Smooth muscle cell (in vitro differentiated cells): ENCODE data around the gene SF3A2. TPM values are rescaled to one million over a fixed set of nuclear protein-coding genes. Genes with fewer than 3 reads are reported as not detected.

ENCODE experiments used
- DNase-seq: peaks from one replicate; lab custom pipeline; 2025; ENCODE audit not compliant: unreplicated experiment; lab: John Stamatoyannopoulos, UW
- H2AFZ ChIP-seq: fragments of 200-600 bp; sonication (generic); 2 replicates; pipeline ENCODE4 v1.6.0; 2016; ENCODE audit warnings: antibody characterized with exemption, low read depth, mild to moderate bottlenecking
- H3F3A ChIP-seq: fragments of 200-600 bp; sonication (generic); 2 replicates; pipeline ENCODE4 v1.6.0; 2017; ENCODE audit warnings: antibody characterized with exemption, low read depth
- H3K27ac ChIP-seq: fragments of 200-600 bp; sonication (generic); 2 replicates; pipeline ENCODE4 v1.5.1; 2016; ENCODE audit warnings: low read depth, mild to moderate bottlenecking
- H3K27me3 ChIP-seq: fragments of 200-600 bp; sonication (generic); 2 replicates; pipeline ENCODE4 v1.6.1; 2016; ENCODE audit warnings: low read depth, mild to moderate bottlenecking
- H3K36me3 ChIP-seq: fragments of 200-600 bp; sonication (generic); 2 replicates; pipeline ENCODE4 v1.5.1; 2016; ENCODE audit warnings: low read depth
- H3K4me1 ChIP-seq: fragments of 200-600 bp; sonication (generic); 2 replicates; pipeline ENCODE4 v1.5.1; 2016; ENCODE audit warnings: low read depth
- H3K4me2 ChIP-seq: fragments of 200-600 bp; sonication (generic); 2 replicates; pipeline ENCODE4 v1.6.0; 2016; ENCODE audit warnings: mild to moderate bottlenecking
- H3K4me3 ChIP-seq: fragments of 200-600 bp; sonication (generic); 2 replicates; pipeline ENCODE4 v1.5.1; 2016; ENCODE audit warnings: mild to moderate bottlenecking
- H3K79me2 ChIP-seq: fragments of 200-600 bp; sonication (generic); 2 replicates; pipeline ENCODE4 v1.6.0; 2016; ENCODE audit warnings: low read depth, mild to moderate bottlenecking
- H3K9ac ChIP-seq: fragments of 200-600 bp; sonication (generic); 2 replicates; pipeline ENCODE4 v1.6.0; 2016; ENCODE audit warnings: low read depth
- H3K9me3 ChIP-seq: fragments of 200-600 bp; sonication (generic); replicated peaks from 2 replicates; pipeline ENCODE4 v1.5.1; 2016; ENCODE audit warnings: low read depth
- H4K20me1 ChIP-seq: fragments of 200-600 bp; sonication (generic); 2 replicates; pipeline ENCODE4 v1.6.0; 2016; ENCODE audit warnings: low read depth
- WGBS: methylation state at CpG from one replicate; pipeline ENCODE4 v1.1.7; 2016; ENCODE audit warnings: low lambda C conversion rate; 5-methylcytosine and 5-hydroxymethylcytosine counted together
- polyA plus RNA-seq: library from polyadenylated mRNA; unstranded; fragments of >200 nt; fragmentation: Nextera tagmentation; extraction: Ambion mirVana; gene quantifications from 2 replicates; pipeline ENCODE4 v1.2.1, GENCODE V29; 2016
- total RNA-seq: library from RNA; depleted of rRNA; stranded (reverse); fragments of >200 nt; gene quantifications from 2 replicates; pipeline ENCODE4 v1.2.3, GENCODE V29; 2014
- TF ChIP-seq, protein P1 (sequence below): fragments of 200-600 bp; sonication (generic); IDR thresholded peaks from 2 replicates; pipeline ENCODE4 v1.5.1; 2017; ENCODE audit warnings: borderline replicate concordance, mild to moderate bottlenecking, antibody characterized with exemption; ENCODE audit not compliant: insufficient read depth, poor library complexity, severe bottlenecking

SF3A2 gene
- total and polyA plus RNA-seq, 2 experiments from 2014 or later = 28.5 to 63.0 TPM

DNA sequence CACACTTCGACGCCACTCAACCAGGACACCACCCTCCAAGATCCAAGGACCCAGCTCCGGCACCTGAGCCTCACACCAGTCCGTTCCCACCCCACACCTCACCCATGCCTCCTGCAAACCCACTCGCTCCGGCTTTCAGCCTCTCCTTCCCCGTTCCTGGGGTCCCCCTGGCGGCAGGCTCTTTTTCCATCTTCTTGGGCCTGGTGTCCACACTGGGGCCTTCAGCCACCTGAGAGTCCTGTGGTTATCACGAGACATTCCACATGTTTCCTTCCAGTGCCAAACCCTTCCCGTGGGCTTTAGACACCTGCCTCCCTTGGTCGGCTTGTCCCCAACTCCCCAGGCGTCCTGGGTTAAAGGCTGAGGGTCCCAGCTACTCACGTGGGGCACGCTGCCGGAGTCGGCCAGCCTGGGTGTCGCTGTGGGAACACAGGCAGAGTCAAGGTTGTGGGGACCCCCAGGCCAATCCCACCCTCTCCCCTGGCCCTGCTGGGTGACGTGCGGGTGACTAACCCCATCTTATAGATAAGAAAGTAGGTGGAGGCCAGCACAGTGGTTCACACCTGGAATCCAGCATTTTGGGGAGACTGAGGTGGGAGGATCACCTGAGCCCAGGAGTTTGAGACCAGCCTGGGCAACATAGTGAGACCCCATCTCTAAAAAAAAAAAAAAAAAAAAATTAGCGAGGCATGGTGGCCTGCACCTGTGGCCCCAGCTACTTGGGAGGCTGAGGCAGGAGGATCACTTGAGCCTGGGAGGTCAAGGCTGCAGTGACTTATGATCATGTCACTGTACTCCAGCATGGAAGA lies 17.6 kb downstream of the SF3A2 start:
- H3F3A ChIP-seq = no peaks in the 10 kb centered on the region
- no peak overlapping the region for H3K27ac ChIP-seq
- no peaks in the 10 kb centered on the region for H3K9me3 ChIP-seq
- H3K36me3 ChIP-seq = no peaks in the 10 kb centered on the region
- no peak for DNase-seq
- no peak overlapping the region for H3K9ac ChIP-seq
- H4K20me1 ChIP-seq = peaks cover 14% of the 10 kb centered on the region
- H3K27me3 ChIP-seq = peaks cover 22% of the 10 kb centered on the region
- no peaks in the 10 kb centered on the region for H3K79me2 ChIP-seq
- TF ChIP-seq, protein P1, sequence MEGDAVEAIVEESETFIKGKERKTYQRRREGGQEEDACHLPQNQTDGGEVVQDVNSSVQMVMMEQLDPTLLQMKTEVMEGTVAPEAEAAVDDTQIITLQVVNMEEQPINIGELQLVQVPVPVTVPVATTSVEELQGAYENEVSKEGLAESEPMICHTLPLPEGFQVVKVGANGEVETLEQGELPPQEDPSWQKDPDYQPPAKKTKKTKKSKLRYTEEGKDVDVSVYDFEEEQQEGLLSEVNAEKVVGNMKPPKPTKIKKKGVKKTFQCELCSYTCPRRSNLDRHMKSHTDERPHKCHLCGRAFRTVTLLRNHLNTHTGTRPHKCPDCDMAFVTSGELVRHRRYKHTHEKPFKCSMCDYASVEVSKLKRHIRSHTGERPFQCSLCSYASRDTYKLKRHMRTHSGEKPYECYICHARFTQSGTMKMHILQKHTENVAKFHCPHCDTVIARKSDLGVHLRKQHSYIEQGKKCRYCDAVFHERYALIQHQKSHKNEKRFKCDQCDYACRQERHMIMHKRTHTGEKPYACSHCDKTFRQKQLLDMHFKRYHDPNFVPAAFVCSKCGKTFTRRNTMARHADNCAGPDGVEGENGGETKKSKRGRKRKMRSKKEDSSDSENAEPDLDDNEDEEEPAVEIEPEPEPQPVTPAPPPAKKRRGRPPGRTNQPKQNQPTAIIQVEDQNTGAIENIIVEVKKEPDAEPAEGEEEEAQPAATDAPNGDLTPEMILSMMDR = peak; percentile 39
- H2AFZ ChIP-seq = no peak overlapping the region
- no peak overlapping the region for H3K4me3 ChIP-seq
- peak overlapping the region; percentile 73 for H3K4me2 ChIP-seq
- peaks cover 7% of the 10 kb centered on the region for H3K4me1 ChIP-seq
- 58% methylated on average over 20 of the region's 20 CpGs for WGBS

DNA sequence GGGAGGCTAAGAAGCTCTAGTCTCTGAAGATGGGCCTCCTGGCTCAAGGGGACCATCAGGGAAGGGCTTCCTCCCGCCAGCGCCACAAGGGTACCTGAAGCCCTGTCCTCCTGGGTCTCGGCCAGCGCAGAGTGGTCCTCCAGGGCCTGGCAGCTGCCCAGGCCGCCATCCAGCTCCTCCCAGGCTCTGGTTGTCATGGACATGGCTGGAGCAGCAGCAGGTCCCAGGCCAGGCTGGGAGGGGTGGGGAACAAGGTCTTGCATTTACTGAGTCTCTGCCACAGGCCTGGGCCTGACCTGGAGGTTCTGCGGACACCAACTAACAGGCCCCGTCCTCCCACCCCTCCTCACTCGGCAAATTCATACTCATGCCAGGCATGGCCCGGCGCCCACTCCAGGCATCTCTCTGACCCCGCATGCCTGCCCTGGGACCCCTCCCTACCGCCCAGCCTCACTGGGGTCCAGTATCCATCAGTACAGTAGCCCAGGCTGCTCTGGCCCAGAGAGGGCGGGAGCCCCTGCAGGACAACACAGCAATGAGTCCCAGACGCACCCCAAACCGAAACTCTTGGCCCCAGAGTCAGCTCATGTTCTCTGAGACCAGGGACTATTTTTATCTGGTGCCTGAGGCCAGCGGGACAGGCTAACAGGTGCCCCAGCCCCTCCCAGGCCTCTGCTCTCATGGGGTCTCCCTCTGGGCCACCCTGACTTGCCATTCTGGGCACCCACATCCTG lies 18.7 kb downstream of the SF3A2 start:
- Histone ChIP-seq H2AFZ (no peak overlapping the region), H3K79me2 (no peaks in the 10 kb centered on the region), H3F3A (no peaks in the 10 kb centered on the region), H3K9me3 (no peaks in the 10 kb centered on the region), H3K36me3 (no peaks in the 10 kb centered on the region), H3K4me1 (peaks cover 7% of the 10 kb centered on the region), H3K27ac (no peak overlapping the region), H3K4me3 (no peak overlapping the region), H4K20me1 (peaks cover 12% of the 10 kb centered on the region), H3K27me3 (peaks cover 22% of the 10 kb centered on the region), H3K9ac (no peak overlapping the region), H3K4me2 (no peak overlapping the region)
- no peak for DNase-seq
- WGBS = 95% methylated on average over 16 of the region's 16 CpGs
- TF ChIP-seq, protein P1 = no peak

GRCh38 chr19:2255982-2256685 lies 19.5 kb downstream of the SF3A2 start, which contains the start of gene JSRP1:
TSS of gene JSRP1 (minus strand) at chr19:2256417. CDS start at chr19:2255314, 1,103 bp downstream.
- Histone ChIP-seq H3K27ac (no peak within 1 kb of the TSS), H4K20me1 (peaks cover 12% of the 10 kb centered on the region), H3K27me3 (peaks cover 22% of the 10 kb centered on the region), H3K4me3 (no peak within 1 kb of the TSS), H3K4me2 (no peak within 1 kb of the TSS), H3K36me3 (no peaks in the 10 kb centered on the region), H3F3A (no peaks in the 10 kb centered on the region), H3K79me2 (no peaks in the 10 kb centered on the region), H2AFZ (no peak within 1 kb of the TSS), H3K9ac (no peak within 1 kb of the TSS), H3K4me1 (peaks cover 7% of the 10 kb centered on the region), H3K9me3 (no peaks in the 10 kb centered on the region)
- TF ChIP-seq, protein P1 = no peak
- DNase-seq = no peak
- WGBS = 90% methylated on average over 24 of the region's 24 CpGs
